HG03575 (cell line): ENCODE results near the gene KRTAP13-1.

ENCODE experiments used
- ATAC-seq: cut with Tn5 transposase; IDR thresholded peaks from one replicate; pipeline ENCODE4 v1.9.1; 2021; ENCODE audit not compliant: unreplicated experiment, insufficient number of reproducible peaks, low FRiP score; ENCODE audit errors: extremely low read depth

KRTAP13-1 gene

DNA sequence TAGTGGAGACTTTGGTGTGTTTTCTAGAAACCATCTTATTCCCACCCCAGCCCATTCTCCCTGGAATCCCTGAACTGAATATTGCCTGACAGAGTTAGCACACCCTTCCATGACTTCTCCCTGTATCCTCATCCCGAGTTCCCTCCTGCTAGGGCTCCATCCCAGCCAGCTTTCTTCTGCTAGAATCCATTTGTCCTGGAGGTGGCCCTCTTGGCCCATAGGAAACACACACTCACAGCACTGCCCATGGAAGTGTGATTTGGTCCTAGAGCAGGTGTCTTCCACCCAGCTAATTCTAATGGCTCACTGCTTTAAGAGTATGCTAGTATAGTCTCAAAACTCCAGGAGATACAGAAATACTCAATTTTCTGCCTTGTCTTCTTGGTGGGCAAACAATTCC lies 48.4 kb downstream of the KRTAP13-1 start:
- ATAC-seq: no peak
